ENCODE results near the gene KLHL28. TPM values are rescaled to one million over a fixed set of nuclear protein-coding genes. Genes with fewer than 3 reads are reported as not detected.

Gene KLHL28
- total RNA-seq, 1 experiment from 2014 or later: 11.2 TPM

DNA sequence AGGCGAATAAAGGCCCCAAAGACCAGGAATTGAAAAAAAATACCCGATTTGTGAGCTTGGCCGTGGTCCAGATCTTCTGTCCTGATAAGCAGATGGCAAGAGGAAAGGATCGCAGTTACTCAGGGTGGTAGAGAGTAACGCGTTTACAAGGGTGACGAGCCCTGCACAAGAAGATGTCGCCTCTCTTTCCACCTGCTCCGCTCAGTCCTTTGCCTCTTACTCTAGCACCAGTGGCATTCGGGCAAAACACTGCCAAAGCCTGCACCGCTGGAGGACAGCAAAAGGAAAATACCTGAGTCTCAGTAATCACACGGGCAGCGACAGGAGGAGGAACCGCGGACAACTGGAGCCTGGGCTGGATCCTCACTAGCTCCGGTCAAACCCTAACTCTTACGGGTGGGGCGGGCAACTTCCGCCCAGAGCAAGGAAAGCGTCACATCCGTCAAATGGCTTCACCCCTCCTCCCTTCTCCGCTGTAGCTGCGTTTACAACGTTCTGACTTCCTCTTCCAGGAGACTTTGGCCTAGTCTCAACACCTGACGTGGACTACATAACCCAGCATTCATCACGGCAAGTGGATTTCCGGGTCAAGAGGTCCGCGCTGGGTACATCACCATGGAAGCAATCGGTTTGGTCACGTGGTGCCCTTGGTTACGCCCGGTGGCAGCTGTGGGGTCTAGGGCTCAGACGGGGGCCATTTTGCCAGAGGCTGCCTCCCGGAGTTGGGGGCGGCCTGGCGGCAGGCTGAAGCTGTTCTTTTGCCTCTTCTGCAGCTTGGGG is at the start of gene KLHL28, which contains the start of gene TOGARAM1 (continued):
- TF ChIP-seq ATF3 (IDR thresholded peaks at IDR 0.05) (no peak), TCF7L2 (IDR thresholded peaks at IDR 0.05; ENCODE audit: borderline replicate concordance, extremely low read depth, insufficient read depth, insufficient read length) (no peak), EZH2phosphoT487 (IDR thresholded peaks at IDR 0.05; ENCODE audit: borderline replicate concordance) (no peak)
- TF ChIP-seq, protein P1, sequence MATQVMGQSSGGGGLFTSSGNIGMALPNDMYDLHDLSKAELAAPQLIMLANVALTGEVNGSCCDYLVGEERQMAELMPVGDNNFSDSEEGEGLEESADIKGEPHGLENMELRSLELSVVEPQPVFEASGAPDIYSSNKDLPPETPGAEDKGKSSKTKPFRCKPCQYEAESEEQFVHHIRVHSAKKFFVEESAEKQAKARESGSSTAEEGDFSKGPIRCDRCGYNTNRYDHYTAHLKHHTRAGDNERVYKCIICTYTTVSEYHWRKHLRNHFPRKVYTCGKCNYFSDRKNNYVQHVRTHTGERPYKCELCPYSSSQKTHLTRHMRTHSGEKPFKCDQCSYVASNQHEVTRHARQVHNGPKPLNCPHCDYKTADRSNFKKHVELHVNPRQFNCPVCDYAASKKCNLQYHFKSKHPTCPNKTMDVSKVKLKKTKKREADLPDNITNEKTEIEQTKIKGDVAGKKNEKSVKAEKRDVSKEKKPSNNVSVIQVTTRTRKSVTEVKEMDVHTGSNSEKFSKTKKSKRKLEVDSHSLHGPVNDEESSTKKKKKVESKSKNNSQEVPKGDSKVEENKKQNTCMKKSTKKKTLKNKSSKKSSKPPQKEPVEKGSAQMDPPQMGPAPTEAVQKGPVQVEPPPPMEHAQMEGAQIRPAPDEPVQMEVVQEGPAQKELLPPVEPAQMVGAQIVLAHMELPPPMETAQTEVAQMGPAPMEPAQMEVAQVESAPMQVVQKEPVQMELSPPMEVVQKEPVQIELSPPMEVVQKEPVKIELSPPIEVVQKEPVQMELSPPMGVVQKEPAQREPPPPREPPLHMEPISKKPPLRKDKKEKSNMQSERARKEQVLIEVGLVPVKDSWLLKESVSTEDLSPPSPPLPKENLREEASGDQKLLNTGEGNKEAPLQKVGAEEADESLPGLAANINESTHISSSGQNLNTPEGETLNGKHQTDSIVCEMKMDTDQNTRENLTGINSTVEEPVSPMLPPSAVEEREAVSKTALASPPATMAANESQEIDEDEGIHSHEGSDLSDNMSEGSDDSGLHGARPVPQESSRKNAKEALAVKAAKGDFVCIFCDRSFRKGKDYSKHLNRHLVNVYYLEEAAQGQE (IDR thresholded peaks at IDR 0.05; ENCODE audit: low read depth): no peak

GRCh38 chr14:45003924-45004323 is 42.2 kb upstream of the KLHL28 start:
- no peak overlapping the region for H3K27ac ChIP-seq (ENCODE audit: low read depth, low read length)
- no peaks in the 10 kb centered on the region for H3K9me2 ChIP-seq (ENCODE audit: insufficient read depth)
- ATAC-seq (no peak), DNase-seq (ENCODE audit: low read depth, low spot score) (no peak)
- ChIA-PET RAD21 (ENCODE audit: low non-redundant PET in 1 of 2, low total read pairs in 2 of 2, uncharacterized antibody in 2 of 2, unreplicated experiment in 2 of 2) (no interaction called here), CTCF (no interaction called here), POLR2A (no interaction called here)
- no peaks in the 10 kb centered on the region for H3K27me3 ChIP-seq (ENCODE audit: insufficient read depth, low read length)
- no peak overlapping the region for H3K4me3 ChIP-seq (replicated peaks in 1 of 2; ENCODE audit: low read depth in 1 of 2, low read length in 2 of 2)
- H3K9ac ChIP-seq (ENCODE audit: low read length): no peak overlapping the region
- no peaks in the 10 kb centered on the region for H3K36me3 ChIP-seq (ENCODE audit: control insufficient read depth in 1 of 2, insufficient read depth in 2 of 2, low read length in 2 of 2)
- no peak overlapping the region for H3K4me2 ChIP-seq (ENCODE audit: low read length)
- no peaks in the 10 kb centered on the region for H3K9me3 ChIP-seq (ENCODE audit: control insufficient read depth in 1 of 2, insufficient read depth in 1 of 2, low read depth in 1 of 2, low read length in 2 of 2)
- H3K79me2 ChIP-seq (ENCODE audit: insufficient read depth, low read length): no peaks in the 10 kb centered on the region
- no peak overlapping the region for H2AFZ ChIP-seq (ENCODE audit: low read depth, low read length, poor library complexity, severe bottlenecking)
- TF ChIP-seq POLR2AphosphoS5 (IDR thresholded peaks at IDR 0.05; ENCODE audit: low read depth, low read length): no peak
- intact Hi-C loops (cut with micrococcal nuclease): no loop called here
- H4K20me1 ChIP-seq (ENCODE audit: insufficient read depth): no peaks in the 10 kb centered on the region
- no TSS peak for BruUV-seq (replicated peaks)
- no peaks in the 10 kb centered on the region for H3K4me1 ChIP-seq (ENCODE audit: control insufficient read depth in 1 of 2, insufficient read depth in 2 of 2, low read length in 2 of 2)
